HG02623 (cell line): ENCODE results near the gene ESRRA.
A peak's percentile ranks its signal among the peaks of the same experiment; 100 is the strongest.
"Not testable (repeated sequence)": the region's sequence is repeated elsewhere in the genome, so short reads cannot be mapped to it uniquely, and the experiment has no call there.

Experiments used
- ATAC-seq: cut with Tn5 transposase; IDR thresholded peaks from one replicate; pipeline ENCODE4 v1.9.1; 2021; ENCODE audit warnings: moderate library complexity; ENCODE audit not compliant: unreplicated experiment

ESRRA gene

DNA sequence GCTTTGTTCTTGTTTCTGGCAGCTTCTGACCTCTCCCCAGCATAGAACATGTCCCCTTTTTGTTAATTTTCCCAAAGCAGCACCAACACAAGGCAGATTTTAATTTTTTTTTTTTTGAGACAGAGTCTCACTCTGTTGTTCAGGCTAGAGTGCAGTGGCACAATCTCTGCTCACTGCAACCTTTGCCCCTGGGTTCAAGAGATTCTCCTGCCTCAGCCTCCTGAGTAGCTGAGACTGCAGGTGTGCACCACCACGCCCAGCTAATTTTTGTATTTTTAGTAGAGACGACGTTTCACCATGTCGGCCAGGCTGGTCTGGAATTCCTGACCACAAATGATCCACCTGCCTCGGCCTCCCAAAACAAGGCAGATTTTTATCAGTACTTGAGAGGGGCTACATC lies 2.5 kb downstream of the ESRRA start:
- ATAC-seq, result not testable (repeated sequence)

DNA sequence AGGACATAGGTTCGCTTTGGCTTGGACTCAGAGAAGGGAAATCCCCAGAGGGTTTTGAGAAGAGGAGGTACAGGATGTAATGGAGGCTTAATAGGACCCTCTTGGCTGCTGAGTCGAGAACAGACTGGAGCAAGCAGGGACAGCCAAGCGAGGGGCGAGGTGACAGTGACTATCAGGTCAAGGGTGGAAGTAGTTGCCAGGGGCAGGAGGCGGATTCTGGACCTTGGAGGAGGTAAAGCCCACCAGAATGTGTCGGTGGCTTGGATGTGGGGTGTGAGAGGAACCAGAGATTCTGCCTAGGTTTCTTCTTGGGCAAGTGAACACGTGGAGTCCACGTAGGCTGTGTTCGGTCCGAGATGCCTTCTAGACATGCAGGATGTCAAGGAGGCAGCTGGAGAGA lies 7.6 kb downstream of the ESRRA start:
- ATAC-seq, result no peak

DNA sequence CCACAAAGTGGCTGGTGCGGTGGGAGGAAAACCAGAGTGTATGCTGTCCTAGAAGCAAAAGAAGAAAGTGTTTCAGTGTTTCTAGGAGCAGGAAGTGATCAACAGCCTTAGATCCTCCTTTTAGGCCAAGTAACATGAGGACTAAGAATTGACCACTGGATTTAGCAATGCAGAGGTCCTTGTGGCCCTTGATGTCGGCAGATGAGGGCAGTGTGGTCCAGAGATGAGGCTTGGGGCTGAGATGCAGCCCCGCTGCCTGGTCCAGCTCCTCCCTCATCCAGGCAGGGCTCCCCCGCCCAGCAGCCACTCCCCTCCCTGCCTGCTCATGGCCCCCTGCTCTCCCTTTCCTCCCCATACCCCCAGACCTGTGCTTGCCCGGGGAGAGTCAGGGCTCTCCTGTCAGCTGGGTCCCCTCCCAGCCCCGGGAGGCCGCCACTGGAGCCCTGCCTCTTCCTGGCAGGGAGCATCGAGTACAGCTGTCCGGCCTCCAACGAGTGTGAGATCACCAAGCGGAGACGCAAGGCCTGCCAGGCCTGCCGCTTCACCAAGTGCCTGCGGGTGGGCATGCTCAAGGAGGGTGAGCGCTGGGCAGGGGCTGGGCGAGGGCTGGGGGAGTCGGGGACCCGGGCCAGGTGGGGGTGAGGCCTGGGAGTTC lies 8.3 kb downstream of the ESRRA start:
- ATAC-seq, result no peak

DNA sequence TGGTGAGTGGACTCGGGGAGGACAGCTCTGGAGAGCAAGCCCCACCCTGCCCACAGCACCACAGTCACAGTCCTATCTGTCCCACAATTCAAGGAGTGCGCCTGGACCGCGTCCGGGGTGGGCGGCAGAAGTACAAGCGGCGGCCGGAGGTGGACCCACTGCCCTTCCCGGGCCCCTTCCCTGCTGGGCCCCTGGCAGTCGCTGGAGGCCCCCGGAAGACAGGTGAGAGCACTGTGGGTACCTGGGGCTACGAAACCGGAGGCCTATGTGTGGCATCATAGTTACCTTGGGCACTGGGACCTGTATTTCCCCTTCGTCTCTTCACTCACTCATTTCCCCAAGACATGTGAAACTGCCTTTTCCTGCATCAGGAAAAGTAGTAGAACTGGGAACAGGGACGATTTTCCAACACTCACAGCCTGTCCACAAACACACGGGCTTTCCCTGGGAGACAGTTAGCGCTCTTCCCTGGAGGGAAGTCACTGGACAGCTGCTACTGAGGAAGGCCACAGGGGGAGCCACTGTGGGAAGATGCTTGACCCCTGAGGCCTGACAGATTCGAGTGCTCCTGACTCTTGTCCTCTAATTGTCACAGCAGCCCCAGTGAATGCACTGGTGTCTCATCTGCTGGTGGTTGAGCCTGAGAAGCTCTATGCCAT lies 9.0 kb downstream of the ESRRA start:
- ATAC-seq, result no peak

DNA sequence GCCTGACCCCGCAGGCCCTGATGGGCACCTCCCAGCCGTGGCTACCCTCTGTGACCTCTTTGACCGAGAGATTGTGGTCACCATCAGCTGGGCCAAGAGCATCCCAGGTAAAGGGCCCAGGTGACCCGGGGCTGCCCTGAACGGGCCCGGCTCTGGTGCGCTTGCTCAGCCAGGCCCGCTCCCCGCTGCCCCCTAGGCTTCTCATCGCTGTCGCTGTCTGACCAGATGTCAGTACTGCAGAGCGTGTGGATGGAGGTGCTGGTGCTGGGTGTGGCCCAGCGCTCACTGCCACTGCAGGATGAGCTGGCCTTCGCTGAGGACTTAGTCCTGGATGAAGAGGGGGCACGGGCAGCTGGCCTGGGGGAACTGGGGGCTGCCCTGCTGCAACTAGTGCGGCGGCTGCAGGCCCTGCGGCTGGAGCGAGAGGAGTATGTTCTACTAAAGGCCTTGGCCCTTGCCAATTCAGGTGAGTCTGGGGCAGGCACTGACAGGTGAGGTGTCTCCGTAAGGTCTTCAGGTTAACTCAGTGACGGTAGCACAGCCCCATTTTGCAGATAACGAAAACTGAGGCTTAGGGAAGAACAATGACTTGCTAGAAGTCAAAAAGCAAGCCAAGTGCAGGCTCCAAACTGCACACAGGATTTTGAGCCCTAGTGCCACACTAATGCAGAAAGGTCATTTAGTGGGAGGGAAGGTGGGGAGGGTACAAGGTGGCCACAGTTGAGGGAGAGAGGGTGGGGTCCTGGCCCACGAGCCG lies 9.7 kb downstream of the ESRRA start:
- ATAC-seq, result no peak

DNA sequence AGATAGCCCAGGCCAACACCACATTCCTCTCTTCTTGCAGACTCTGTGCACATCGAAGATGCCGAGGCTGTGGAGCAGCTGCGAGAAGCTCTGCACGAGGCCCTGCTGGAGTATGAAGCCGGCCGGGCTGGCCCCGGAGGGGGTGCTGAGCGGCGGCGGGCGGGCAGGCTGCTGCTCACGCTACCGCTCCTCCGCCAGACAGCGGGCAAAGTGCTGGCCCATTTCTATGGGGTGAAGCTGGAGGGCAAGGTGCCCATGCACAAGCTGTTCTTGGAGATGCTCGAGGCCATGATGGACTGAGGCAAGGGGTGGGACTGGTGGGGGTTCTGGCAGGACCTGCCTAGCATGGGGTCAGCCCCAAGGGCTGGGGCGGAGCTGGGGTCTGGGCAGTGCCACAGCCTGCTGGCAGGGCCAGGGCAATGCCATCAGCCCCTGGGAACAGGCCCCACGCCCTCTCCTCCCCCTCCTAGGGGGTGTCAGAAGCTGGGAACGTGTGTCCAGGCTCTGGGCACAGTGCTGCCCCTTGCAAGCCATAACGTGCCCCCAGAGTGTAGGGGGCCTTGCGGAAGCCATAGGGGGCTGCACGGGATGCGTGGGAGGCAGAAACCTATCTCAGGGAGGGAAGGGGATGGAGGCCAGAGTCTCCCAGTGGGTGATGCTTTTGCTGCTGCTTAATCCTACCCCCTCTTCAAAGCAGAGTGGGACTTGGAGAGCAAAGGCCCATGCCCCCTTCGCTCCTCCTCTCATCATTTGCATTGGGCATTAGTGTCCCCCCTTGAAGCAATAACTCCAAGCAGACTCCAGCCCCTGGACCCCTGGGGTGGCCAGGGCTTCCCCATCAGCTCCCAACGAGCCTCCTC lies 10.6 kb downstream of the ESRRA start:
- ATAC-seq, result not testable (repeated sequence)

DNA sequence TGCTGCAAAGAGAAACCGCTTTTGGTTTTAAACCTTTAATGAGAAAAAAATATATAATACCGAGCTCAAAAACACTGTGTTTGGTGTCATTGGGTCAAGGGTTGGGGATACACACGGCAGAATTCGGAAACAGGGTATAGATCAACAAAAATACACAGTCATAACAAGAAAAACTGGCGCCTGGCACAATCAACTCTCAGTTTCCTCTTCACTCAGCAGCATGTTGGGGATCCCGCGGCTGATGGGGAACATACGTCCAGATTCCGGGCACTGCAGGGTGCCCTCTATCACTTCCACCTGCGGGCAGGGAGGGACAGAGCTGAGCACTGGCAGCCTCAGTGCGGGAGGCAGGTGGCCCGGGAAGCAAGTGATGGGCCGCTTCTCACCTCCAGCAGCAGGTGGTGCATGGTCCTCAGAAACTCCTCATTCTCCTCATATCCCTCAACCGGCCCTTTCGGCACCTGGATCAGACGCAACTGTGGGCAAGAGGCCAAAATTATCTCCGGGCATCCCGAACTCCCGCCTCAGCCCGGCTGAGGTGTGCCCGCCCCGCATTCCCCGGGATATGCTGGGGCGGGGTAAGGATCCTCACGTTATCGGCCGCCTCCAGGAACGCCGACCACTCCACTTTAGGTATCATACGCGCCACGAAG lies 11.5 kb downstream of the ESRRA start:
- no peak for ATAC-seq

DNA sequence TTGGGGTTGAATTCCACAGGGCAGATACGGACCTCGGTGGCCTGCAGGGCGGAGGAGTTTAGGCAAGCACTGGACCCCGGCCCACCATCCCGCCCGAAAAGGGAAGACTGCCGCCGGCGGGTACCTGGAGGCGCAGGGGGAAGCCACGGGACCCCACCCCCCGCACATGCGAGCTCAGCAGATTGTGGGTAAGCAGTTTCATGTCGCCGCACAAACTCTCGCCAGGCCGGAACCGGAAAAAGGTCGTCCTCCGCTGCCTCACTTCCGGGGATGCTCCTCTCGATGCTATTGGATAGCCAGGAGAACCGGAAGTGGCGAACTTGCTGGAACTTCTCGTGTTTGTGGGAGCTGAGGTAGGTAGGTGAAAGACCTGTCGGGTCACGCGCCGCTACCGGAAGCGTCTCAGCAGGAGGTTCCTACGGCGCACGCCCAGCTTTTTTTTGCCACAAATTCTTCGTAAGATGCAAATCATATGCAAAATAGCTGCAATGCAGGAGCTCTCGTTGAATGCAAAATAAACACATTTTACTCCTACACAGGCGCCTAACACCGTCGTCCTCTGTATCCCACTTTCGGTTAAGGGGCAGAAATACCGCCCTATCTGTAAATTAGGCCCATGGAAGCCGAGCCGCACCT lies 12.1 kb downstream of the ESRRA start, which contains the start of gene TRMT112:
TSS of gene TRMT112 (minus strand) at position 235 of the 636 bp plus-strand sequence. CDS start at position 202, 33 bp downstream.
- peak; percentile 62 for ATAC-seq

DNA sequence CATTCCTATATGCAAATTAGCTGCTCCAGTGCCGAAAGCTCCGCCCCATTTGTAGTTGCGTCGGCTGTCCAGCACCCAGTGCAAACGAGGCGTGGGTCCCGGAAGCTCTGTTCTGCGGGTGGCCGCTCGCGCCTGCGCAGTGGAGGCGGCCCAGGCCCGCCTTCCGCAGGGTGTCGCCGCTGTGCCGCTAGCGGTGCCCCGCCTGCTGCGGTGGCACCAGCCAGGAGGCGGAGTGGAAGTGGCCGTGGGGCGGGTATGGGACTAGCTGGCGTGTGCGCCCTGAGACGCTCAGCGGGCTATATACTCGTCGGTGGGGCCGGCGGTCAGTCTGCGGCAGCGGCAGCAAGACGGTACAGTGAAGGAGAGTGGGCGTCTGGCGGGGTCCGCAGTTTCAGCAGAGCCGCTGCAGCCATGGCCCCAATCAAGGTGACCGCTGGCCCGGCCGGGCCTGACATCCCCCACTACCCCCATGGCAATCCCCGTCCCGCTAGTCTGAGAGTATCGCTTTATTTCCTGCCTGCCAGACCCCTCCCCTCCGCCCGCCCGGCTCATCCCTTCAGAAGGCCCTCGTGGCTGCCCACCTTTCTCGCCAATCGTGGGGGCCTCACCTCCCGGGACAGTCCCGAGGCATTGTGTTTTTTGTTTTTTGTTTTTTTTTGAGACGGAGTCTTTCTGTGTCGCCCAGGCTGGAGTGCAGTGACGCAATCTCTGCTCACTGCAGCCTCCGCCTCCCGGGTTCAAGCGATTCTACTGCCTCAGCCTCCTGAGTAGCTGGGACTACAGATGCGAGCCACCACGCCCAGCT lies 12.8 kb downstream of the ESRRA start, which contains the start of gene PRDX5:
TSS of gene PRDX5 (plus strand) at position 161 of the 805 bp plus-strand sequence. CDS start at position 256, 95 bp downstream.
- peak; percentile 60 for ATAC-seq

DNA sequence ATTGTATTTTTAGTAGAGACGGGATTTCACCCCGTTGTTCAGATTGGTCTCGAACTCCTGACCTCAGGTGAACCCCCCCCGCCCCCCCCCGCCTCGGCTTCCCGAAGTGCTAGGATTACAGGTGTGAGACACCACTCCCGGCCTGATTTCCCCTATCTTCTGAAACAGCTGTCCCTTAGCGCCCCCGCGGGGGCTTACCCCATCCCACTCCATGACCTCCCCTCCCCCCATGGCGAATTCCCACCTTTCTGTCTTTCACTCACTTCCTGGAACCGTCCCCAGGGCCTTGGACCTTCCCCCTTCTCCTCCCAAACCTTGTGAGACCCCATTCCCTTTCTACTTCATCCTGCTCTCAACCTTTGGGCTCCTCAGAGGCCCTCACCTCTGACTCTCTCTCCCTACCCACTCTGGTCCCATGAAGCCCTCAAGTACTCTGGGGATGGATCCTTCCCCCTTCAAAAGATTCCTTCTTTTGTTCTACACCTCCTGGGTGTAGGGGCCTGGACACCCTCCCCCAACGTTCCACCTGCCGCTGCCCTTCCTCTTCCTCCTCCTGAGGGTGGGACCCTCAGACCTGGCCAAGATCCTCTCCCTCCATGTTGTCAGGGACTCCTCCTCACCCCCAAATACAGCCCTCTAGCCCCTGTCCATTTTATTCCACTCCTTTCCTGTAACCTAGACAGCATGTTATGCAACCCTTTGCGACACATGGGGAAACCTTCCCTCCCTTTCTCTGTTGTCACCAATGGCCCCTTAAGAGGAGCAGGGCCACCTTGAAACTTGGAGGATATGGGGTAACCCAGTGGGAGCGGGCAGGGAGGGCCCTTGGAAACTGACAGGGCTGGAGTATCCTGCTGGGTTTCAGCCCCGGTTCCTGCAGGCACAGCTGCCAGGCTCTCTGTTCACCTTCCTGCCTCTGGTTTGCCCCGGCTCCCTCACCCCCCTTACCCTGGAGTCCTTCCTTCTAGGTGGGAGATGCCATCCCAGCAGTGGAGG lies 13.7 kb downstream of the ESRRA start:
- no peak for ATAC-seq

DNA sequence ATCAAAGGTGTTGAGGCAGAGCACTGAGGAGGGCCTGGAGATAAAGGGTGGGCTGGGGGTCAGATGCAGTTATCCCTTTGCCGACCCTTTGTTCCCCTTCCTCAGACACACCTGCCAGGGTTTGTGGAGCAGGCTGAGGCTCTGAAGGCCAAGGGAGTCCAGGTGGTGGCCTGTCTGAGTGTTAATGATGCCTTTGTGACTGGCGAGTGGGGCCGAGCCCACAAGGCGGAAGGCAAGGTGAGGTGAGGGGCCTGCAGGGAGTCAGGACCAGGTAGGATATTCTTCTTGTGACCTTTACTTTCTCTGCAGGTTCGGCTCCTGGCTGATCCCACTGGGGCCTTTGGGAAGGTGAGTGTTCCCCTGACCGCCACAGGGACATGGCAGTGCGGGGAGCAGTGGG lies 15.2 kb downstream of the ESRRA start:
- no peak for ATAC-seq

DNA sequence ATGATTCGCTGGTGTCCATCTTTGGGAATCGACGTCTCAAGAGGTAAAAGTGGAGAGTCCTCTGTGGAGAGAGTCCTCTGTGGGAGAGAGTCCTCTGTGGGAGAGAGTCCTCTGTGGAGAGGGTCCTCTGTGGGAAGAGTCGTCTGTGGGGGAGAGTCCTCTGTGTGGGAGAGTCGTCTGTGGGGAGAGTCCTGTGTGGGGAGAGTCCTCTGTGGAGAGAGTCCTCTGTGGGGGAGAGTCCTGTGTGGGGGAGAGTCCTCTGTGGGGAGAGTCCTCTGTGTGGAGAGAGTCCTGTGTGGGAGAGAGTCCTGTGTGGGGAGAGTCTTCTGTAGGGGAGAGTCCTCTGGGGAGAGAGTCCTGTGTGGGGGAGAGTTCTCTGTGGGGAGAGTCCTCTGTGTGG lies 15.7 kb downstream of the ESRRA start:
- ATAC-seq, result no peak

DNA sequence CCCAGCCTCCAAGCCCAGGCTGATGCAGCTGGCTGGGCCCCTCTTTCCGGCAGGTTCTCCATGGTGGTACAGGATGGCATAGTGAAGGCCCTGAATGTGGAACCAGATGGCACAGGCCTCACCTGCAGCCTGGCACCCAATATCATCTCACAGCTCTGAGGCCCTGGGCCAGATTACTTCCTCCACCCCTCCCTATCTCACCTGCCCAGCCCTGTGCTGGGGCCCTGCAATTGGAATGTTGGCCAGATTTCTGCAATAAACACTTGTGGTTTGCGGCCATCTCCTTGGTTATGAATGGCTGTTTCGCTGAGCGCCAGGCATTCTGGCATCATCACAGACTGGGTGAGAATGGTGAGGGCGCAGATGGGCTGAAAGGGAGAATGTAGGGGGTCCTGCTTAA lies 16.2 kb downstream of the ESRRA start:
- no peak for ATAC-seq

DNA sequence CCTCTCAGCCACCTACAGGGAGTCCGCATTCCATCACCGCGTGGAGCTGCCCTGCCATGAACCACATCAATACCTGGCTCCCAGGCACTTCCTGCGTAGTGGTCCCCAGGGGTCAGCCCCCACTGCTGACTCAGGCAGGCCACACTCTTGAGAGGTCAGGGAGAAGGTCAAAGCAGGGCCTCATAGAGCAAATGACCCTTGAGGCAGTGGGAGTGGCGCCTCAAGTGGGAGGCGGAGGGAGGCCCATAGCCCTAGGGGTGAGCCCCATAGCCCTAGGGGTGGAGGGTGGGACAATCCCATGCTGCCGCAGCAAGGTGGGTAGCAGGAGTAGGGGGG lies 17.6 kb downstream of the ESRRA start:
- ATAC-seq, result no peak

DNA sequence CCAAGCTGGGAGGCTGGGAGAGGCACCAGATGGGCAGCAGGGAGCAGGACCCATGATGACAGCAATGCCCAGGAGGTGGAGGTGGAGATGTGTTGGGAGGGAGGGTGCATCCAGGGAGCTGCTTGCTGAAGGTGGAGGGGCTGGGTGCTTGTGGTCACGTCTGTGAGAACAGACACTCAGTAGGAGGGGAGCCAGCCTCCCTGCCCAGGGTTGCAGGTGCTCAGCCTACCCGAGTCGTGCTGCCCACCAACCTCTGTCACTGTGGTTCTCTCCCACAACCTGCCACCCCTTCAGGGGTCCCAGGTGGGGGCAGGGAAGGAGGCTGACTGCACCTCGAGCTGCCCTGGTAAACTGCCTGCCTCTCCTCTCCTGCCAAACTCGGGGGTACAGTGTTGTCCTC lies 18.0 kb downstream of the ESRRA start:
- no peak for ATAC-seq

DNA sequence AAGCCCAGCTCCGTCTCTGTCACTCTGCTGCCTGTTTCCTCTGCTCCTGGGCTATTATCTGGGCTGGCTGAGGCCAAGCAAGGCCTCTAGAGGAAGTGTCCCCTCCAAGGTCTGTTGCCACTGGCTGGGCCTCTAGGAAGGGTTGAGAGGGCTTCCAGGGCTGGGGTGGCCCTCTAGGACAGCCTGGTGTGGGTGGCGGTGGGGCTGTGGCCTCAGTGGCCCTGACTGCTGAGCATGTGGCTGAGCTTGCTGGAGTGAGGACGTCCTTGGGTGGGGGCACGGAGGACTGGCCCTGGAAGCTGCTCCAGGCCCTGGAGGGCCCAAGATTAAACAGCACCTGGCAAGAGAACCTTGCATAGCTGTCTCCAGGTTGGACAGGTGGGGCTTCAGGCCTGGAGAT lies 18.7 kb downstream of the ESRRA start:
- not testable (repeated sequence) for ATAC-seq

DNA sequence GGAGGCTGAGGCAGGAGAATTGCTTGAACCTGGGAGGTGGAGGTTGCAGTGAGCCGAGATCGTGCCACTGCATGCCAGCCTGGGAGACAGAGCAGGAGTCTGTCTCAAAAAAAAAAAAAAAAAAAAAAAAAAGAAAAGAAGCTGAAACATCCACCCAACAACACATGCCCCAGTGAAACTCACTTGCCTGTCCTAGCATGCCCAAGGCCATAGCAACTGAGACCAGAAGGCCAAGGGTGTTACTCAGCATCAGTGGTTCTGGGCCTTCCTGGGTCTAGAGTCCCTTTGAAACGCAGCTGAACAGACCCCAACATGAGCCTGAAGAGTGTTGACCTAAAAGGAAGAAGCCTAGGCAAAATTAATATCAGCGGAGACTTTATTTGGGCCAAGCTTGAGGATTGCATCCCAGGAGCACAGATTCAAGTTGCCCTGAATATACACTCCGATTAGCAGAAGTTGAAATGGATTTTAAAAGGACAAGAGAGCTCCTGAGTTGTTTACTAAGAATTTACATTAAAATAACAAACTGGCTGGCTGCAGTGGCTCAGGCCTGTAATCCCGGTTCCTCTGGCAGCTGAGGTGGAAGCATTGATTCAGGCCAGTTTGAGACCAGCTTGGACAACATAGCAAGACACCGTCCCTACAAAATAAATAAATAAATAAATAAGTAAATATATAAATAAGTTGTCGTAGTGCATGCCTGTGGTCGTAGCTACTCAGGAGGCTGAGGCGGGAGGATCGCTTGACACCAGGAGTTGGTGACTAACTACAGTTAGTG lies 19.6 kb downstream of the ESRRA start:
- ATAC-seq, result no peak
